ENCODE results near the gene RNF225.
"Not testable (repeated sequence)": the region's sequence is repeated elsewhere in the genome, so short reads cannot be mapped to it uniquely, and the experiment has no call there.

Gene RNF225

DNA sequence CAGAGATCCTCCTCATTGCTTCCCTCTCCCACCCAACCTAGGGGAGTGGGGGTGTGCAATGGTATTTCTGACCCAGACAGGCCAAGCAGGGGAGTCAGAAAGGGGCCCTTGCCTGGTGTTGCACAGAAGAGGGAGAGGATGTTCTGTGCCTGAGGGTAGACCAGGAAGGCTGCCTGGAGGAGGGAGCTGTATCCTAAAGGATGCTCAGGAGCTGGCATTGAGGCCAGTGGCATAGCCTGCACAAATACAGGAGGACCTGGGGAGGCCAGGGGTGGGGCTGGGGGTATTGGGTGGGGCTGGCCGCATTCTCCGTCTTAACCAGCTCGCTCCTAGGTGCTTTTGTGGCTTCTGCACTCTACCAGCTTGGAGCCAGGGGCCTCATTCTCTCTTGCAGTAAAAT is 4.4 kb downstream of the RNF225 start:
- no peak overlapping the region for H3K4me3 ChIP-seq (ENCODE audit: low read length)
- no peak for TF ChIP-seq CTCF (IDR thresholded peaks at IDR 0.05; ENCODE audit: insufficient read depth, low read depth, low read length, missing control alignments)
- DNase-seq (ENCODE audit: low read depth) = no peak

DNA sequence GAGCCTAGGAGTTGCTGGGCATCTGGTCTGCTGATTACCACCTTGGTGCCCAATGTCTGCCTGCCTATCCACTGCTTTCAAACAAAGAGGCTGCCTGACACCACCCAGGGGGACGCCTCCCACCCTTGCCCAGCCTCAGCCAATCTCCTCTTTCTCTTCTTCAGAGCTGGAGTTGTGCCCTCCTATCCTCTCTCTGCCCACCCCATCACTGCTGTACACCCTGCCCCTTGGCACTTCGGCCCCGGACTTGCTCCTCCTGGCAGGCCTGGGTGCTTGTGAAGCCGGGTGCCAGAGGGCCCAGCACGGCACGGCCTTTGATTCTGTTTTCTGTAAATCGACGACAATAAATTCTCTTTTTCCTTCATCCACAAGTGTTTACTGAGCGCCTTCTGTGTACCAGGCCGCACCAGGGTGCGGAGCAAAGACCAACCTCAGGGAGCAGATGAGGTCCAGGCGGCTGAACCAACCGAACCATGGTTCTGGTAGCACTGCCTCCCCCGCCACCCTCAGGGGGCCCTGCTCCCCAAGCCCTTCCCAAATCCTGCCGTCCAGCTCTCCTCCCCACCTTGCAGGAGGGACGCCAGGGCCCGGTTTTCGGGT is 5.0 kb downstream of the RNF225 start:
- TF ChIP-seq CTCF (IDR thresholded peaks at IDR 0.05; ENCODE audit: insufficient read depth, low read depth, low read length, missing control alignments) = no peak
- H3K4me3 ChIP-seq (ENCODE audit: low read length) = peak overlapping the region; percentile 35
- no peak for DNase-seq (ENCODE audit: low read depth)

DNA sequence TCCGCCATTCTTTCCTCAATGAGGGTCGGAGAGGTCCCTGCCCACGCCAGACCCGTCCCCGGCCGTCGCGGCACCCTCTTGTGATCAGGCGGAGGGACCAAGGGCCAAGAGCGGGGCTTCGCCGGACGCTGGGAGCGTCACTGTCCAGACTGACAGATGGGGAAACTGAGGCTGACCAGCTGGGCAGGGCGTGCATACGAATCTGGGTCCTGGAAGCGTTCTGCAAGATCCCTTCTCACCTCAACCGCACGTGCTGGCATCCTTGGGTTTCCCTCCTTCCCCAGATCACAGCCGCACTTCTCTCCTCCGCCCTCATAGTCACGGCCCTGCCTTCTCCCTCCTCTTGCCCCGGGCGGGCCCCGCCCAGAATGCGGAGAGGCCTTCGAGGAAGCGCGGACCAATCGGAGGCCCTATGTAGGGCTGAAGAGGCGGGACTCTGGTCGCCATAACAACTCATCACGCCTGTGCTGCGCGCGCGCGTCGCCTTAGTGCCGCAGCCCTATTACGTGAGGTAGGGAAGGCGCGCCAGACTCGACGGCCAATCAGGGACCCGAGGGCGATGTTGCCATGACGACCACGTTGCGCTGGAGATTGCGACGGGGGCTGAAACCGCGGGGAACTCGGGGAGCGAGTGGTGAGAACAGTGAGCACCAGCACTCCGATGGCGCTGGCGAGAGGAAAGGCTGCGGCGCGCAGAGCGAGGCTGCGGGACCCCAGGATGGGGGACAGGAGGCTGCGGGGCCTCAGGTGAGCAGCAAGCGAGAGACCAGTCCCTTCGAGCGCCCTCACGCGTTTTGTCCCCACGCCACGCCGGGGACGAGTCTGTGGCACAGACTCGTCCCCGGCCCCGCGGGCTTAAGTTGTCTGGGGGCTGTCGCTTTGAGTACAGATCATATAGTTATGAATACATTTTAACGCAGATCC is 5.7 kb downstream of the RNF225 start:
- H3K4me3 ChIP-seq (ENCODE audit: low read length) = peak overlapping the region; percentile 71
- peak; percentile 100 for DNase-seq (ENCODE audit: low read depth)
- TF ChIP-seq CTCF (IDR thresholded peaks at IDR 0.05; ENCODE audit: insufficient read depth, low read depth, low read length, missing control alignments) = no peak

DNA sequence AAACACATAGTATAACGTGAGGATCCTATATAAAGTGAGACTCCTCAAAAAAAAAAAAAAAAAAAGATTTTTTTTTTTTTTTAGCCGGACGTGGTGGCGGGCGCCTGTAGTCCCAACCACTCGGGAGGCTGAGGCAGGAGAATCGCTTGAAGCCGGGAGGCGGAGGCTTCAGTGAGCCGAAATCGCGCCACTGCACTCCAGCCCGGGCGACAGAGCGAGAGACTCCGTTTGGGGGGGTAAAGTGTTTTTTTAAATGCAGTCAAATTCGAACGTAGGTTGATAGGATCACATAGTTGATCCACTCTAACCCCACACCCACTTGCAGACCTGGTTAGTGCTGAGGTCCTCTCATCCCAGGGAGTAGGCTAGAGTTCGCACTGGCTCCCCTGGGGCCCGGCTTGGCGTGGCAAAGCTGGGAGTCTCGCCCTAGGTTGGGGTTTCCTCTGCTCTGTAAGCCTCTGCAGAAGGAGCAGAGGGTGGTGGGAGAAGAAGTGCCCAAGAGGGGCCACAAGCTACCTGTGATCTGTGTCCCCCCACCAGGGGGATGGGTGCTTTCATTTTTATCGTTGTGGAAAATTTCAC is 6.5 kb downstream of the RNF225 start:
- no peak for DNase-seq (ENCODE audit: low read depth)
- no peak for TF ChIP-seq CTCF (IDR thresholded peaks at IDR 0.05; ENCODE audit: insufficient read depth, low read depth, low read length, missing control alignments)
- peak overlapping the region; percentile 71 for H3K4me3 ChIP-seq (ENCODE audit: low read length)

- not testable (repeated sequence) for H3K4me3 ChIP-seq (ENCODE audit: low read length); DNase-seq (ENCODE audit: low read depth)
Measured at GRCh38 chr19:58403920-58404478, 8.5 kb downstream of the RNF225 start.

DNA sequence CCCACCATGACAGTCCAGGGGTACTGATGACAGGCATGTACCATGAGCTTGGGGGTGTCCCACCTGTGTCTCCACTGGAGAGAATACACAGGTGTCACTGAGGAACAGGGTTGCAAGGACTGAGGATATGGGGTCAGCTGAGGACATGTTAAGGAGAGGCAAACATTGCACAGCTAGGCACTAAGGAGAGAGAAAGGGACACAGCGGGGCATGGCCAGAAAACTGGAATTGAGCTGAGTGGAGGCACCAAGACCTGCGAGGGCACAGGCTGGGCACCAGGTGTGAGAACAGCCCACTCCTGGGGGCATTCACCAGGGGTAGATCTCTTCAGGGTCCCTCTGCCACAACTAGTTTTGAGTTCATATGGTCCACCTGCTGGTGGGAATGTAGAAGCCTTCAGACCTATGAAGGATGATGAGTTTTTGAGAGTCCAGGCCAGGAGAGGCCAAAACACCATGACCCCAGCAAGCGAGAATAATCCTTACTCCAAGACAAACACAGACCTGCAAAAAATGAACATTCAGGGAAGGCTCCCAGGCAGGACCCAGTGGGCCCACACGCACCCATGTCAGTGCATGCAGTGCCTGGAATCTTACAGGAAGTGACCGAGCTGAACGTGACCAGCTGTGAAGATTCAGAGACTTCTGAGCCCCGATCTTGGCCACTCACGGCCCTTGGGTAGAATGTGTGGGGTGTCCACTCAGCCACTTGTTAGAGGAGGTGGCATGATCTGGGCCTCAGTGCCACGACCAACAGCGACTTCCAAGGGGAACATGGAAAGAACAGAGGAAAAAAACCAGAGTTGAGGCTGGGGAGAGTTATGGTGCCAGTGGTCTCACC is 11.6 kb downstream of the RNF225 start:
- H3K4me3 ChIP-seq (ENCODE audit: low read length) = peak overlapping the region; percentile 90
- peak; percentile 51 for TF ChIP-seq CTCF (IDR thresholded peaks at IDR 0.05; ENCODE audit: insufficient read depth, low read depth, low read length, missing control alignments)
- no peak for DNase-seq (ENCODE audit: low read depth)

Measured in epithelial cell of esophagus (primary cell).